GM20431 (cell line): ENCODE data around the gene PPIL4.

Experiments
- in situ Hi-C: fragments of 300-500 bp; cut with MseI, MboI; formaldehyde crosslinking; loops from one replicate; pipeline ENCODE4 v1.15.0; 2020; ENCODE audit warnings: low sequenced_read_pairs; ENCODE audit not compliant: unreplicated experiment

The PPIL4 gene

DNA sequence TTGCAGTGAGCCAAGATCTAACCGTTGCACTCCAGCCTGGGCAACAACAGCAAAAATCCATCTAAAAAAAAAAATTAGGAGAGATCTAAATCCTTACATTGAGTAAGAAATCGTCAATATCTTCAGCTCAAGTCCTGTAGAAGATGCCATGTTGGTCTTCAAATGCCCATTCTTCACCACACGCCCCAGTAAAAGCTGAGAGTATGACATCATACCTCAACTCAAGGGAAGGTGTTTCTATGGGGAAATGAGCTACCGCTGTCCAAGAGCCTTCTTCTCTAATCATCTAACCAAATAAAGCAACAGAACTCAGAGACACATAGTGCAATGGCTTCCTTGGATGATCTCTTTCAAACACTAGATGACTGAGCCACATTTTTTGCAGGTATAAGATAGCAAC lies 58.5 kb downstream of the PPIL4 start:
- in situ Hi-C loops, result no loop called here

DNA sequence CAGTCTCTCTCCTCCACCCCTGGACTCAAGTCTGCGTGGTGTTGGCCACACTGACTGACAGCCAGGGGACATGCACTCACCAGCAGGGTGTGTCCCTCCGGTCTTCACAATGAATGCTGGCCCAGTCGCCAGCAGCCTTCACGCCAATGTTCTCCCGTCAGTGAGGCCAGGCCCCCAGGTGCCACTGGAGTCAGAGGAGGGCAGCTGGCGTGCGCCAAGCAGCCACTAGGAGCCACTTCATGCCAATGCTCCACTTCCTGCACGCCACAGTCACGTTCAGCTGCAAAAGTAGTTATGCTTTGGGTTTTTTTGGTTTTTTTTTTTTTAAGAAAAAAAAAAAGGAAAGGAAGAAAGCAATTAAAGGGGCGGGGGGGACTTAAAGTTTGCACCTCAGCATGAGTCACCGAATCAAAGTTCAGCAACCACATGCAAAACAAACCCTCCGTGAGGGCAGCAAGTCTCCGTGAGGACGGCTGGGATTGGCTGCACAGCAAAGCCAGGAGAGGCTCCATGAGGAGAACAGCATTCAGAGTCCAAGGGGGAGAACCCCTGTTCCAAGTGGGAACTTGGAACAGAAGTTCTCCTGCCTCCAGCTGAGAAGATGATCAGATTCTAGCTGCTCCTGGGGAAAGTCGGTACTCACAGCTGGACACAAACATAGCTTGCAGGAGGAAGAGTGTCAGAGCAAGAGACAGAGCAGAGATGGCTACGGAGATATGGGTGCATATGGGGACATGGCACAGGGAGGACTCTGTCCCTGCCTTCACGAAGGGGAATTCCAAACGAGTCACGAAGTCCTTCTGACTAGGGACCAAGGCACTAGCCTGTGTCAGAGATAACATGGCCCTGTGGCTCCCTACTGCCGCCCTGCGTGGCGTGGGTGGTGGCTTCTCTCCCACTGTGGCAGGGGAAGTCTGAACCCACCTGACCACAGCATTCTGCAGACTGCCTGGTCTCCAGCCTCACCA lies 60.8 kb downstream of the PPIL4 start, which contains the start of gene ZC3H12D:
Gene ZC3H12D (minus strand): TSS at position 282 of the 968 bp plus-strand sequence. CDS start 10,471 bp downstream, outside the sequence.
- in situ Hi-C loops, result no loop called here

DNA sequence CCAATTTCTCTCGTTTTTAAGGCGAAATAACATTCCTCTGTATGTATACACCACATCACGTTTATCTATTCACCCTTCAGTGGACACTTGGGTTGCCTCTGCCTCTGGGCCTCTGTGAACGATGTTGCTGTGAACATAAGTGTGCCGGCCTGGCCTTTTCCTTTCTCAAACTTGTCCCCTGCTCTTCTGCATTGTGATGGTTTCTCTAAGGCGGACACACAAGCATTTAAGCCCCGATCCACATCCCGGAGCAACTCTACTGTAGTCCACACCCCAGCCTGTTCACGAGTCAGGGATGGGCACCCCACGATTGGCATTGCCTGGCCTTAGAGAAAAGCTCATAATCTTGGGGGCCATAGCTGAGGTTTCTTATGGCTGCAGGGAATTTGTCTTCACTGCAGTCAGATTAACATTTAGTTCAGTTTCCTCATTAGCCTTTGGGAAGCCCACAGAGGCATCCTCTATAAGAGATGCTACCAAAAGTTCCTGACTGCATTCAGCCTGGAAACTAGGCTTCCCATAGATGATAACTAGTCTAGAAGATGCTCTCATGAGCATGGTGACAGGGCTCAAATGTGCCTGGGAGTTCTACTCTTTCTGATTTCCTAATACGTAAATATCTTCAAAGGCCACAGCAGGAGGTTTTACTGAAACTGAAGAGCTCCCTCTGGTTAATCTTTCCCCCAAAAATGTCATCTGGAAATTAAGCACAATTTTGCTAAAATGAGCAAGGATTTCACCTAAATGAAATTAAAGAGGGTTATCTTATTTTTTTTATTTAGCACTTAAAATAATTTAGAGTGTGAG lies 61.8 kb downstream of the PPIL4 start:
- in situ Hi-C loops, result no loop called here

DNA sequence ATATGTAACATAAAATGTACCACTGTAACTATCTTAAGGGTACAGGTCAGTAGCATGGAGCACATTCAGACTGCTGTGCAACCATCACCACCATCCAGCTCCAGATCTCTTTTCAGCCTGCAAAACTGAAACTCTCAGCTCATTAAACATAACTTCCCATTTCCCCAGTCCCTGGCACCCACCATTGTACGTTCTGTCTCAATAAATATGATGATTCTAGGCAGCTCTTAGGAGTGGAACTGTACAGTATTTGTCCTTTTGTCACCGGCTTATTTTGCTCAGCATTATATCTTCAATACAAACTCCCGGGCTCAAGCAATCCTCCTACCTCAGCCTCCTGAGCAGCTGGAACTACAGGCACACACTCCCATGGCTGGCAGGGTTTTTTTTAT lies 62.5 kb downstream of the PPIL4 start:
- in situ Hi-C loops, result no loop called here

DNA sequence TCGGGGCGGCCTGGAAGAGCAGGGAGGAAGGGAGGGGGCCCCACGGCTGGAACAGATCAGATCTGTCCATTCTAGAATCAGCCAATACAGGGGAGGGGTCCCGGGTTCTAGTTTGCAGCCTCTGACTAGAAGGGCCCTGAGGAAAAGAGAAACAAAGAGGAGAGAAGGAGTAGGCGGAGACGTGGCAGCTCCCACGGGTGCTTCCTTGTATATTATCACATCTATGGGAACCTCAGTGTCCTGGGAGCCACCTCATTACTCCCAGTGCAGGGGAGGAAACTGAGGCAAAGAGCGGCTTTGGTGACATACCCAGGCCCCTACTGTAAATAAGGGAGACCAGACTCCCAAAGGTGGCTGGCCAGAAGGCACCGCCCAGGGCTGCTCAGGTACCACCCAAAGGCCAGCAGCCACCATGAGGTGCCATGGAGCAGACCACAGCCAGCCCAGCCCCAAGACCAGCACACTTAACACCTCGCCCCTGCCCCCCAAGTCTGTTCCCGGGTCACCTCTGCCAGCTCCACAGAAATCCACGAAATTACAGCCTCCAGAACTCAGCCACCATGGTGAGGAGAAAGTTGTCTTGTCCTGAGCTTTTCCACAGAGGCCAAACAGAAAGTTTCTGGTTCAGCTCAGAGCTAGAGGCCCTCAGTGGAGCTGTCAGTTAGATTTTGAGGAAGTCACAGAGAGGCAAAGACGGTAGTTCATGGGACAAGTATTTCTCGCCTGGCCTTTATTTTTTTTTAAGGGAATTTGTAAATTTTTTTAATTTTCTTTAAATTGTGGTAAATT lies 63.1 kb downstream of the PPIL4 start:
- in situ Hi-C loops, result no loop called here

DNA sequence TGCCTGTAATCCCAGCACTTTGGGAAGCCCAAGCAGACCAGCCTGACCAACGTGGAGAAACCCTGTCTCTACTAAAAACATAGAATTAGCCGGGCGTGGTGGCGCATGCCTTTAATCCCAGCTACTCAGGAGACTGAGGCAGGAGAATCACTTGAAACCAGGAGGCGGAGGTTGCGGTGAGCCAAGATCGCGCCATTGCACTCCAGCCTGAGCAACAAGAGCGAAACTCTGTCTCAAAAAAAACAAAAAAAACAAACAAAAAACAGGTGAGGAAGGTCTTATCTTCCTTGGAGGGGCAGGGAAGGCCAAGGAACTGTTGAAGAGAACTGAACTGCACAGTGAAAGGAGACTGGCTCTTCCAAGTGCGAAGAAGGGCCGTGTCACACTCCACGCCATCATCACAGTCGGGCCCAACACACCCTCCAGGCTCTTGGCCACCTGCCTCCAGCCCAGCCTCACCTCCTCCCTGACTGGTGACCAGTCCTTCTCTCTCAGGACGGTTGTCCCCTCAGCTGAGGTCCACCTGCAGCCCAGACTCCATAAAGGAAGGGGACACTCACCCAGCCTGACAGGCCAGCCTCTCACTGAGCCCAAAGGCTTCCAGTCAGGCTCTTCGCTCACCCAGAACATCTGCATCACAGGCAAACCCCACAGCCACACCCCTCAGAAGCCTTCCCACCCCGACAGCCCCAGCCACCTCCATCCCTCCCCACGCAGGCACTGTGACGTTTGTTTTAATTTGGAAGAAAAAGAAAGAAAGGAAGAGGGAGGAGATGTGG lies 65.2 kb downstream of the PPIL4 start:
- in situ Hi-C loops, result no loop called here

DNA sequence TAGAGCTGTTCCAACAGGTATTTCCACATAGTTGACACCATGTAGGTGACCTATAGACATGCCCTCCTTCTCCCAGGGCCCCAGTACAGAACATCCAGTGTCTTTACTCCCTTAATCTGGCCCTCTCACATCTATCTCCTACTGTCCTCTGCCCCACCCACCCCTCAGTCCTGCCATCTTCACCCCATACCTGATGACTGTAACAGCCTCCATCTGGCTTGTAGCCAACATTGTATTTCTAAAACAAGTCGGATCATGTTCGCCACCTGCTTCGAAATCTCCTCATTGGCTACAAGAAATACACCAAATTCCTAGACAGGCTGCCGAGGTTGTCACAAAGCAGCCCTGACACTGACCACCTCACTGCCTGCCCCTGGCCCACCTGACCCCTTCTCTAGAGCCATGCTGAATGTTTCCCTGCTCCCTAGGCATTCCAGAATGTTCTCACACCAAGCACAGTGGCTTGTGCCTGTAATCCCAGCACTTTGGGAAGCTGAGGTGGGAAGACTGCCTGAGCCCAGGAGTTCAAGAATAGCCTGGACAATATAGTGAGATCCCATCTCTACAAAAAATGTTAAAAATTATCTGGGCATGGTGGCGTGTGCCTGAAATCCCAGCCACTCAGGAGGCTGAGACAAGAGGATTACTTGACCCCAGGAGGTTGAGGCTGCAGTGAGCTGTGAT lies 67.1 kb downstream of the PPIL4 start:
- in situ Hi-C loops, result no loop called here

DNA sequence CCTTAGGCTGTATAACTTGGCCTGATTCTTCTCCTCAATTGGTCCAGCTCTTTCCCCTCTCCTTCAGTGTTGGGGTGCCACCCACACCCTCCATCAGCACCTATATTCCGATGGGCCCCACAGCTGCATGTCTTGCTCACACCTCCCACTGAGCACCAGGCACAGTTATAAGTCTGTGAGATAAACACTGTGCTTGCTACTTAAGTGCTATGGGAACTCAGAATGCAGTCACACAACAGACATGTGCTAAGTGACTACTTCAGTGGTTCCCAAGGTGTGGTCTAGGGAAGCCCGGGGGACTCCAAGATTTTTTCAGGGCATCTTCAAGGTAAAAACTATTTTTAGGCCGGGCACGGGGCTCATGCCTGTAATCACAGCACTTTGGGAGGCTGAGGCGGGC lies 68.3 kb downstream of the PPIL4 start:
- in situ Hi-C loops, result no loop called here

DNA sequence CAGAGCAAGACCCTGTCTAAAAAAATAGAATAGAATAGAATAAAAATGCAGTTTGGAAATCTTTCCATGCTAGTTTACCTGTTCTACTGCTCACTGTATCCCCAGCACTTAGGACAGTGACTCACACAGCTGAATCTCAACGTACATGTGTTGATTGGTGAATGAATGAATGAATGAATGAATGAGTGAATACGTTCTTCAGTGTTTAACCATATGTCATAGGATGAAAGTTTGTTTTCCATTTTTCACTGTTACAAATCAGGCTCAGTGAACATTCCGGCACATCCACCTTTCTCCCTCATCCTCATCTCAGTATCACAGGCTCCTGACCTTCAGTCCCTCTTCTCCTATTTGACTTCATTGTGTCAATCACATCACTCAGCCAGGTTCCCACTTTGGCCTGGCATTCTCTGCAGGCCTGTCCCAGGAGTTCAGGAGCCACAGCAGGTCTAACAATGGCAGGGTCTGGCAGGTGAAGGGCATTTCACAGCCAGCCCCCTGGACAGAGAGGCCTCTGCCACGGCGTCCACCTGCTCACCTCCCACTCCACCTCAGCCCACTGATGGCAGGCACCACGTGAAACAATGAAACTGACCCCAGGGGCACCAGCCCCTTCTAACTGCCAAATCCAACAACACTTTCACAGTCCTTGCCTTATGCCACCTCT lies 68.9 kb downstream of the PPIL4 start:
- in situ Hi-C loops, result no loop called here

DNA sequence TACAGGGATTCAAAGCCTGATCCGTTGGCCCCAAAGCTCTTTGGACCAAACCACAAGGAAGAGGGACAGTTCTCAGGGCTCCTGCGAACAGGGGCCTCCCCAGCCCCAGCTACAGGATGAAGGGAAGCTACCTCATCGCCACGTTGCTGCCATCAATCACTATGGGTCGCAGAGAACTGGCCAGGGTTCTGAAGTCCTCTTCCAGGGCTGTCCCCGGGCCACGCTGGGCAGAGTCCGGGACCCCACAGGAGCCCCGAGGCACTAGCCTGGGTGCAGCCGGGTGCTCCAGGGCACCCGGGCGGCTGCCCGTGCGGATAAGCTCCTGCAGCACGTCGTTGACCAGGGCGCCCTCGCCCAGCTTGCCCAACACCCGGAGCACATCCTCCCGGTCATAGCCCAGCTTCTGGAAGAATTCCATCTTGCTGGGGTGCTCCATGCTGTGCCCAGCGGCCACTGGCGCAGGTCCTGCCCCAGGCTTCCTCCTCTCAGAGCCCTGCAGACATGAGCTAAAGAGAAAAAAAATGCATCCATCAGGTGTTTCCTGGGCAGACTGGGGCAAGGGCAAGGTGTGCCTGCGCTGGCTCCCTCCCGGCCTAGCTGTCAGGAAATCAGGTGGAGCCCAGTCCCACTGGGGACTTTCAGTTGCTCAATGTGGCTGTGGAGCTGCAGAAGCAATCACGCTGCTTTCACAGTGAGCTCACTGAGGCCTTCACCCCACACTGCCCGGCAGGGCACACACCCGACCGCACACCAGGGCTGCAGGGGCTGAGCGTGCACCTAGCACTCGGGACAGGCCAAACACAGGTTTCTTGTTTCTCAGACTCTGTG lies 71.5 kb downstream of the PPIL4 start:
- in situ Hi-C loops, result no loop called here

DNA sequence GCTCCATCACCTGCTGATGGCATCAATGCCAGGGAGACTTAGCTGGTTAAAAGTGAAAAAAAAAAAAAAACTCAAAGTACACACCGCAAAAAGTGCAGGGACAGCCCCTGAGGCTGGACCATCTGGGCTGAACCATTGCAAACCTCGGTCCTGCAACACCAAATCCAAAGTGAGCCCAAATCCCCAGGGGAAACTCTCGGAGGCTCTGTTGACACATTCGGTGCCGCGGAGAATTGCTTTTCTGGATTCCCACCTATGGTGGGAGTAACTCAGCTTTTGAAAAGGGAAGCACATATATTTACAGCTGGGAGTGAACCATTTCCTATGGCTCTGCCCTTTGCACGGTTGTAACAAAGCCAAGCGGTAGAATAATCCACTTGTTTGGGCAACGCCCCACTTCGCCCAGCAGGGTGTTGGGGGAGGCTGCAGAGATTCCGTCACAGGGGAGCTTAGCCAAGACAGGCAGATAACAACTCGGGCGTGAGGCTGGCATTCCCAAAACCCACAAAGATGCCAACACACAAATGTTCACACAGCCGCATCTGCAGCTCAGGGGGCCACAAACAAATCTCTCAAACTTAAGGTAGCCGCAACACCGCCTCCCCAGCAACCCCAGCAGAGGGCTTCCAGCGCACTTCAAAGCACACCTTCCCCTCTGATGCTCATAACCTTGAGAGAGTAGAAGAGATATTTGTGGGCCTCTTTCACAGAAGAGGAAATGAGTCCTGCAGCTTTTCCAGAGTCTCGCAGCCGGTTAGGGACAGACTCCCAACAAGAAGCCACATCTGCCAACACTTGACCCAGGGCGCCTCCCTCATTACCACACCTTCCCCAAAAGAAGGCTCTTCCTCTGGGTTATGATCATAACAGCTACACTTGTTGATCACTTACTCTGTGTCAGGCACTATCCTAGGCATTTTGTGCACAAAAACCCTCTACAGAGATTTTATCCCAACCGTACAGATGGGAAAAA lies 72.5 kb downstream of the PPIL4 start:
- in situ Hi-C loops, result no loop called here

DNA sequence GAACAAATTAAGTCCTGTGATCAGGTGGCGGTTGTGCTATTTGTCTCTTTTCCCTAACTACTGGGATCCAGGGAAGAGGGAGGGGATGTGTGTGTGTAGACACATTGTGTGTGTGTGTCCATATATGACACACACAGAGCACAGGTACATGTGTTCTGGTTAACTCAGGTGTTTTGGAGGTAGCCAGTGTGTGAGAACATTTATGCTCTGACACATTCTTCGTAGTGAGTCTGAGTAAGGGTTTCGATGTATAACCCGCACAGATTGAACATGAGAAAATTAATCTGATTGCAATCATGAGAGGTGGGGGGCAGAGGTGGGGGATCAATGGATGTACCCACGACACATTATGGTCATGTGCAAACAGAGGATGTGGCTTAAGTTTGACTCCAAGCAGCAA lies 73.6 kb downstream of the PPIL4 start:
- in situ Hi-C loops, result no loop called here

DNA sequence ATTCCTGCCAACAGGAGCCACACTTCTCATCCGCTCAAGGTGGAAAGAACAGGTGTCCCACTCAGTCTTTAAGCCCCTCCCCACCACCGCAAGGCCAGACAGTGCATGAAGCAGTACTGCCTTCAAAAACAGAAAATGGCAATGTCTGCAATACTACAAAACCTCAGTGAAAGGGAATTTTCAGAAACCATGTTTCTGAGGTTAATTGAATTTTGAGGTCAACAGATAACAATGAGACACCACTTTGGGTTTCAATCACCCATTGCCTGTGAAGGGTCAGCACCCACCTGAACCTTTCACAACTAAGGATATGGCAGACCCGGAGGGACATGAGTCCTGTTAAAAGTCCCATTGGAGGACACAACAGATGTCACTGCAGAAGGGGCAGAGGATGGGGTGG lies 74.0 kb downstream of the PPIL4 start:
- in situ Hi-C loops, result no loop called here

DNA sequence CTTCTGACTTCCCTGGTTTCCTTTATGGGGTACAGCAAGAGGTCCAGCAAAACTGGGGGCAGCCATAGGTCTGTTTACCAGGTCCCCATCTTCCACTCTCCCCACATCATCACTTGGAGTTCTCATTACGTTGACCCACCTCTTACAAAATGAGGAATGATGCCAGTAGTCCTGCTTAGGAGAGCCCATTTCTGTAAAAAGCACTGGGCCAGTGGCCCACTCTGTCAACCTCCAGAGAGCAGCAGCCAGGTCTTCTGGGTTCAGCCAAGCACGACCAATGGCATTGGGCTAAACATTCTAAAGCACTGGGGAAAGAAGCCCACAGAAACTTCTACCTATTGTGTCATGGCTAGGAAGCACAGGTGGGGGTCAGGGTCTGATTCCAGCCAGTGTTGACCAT lies 74.9 kb downstream of the PPIL4 start:
- in situ Hi-C loops, result no loop called here

DNA sequence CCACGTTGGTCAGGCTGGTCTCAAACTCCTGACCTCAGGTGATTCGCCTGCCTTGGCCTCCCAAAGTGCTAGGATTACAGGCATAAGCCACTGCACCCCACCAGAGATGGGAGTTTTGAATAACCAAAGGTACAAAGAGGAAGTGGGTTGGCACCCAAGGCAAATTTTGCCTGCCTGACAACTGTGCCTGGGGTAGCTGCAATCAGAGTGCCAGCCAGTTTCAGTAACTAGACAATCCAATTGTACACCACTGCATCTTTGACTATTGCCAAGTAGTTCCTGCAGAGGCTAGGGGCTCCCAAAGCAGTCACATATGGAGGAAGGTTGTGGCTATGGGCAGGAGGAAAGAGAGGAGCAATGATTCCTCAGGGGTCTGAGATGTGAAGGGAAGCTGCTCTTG lies 77.7 kb downstream of the PPIL4 start:
- in situ Hi-C loops, result no loop called here

DNA sequence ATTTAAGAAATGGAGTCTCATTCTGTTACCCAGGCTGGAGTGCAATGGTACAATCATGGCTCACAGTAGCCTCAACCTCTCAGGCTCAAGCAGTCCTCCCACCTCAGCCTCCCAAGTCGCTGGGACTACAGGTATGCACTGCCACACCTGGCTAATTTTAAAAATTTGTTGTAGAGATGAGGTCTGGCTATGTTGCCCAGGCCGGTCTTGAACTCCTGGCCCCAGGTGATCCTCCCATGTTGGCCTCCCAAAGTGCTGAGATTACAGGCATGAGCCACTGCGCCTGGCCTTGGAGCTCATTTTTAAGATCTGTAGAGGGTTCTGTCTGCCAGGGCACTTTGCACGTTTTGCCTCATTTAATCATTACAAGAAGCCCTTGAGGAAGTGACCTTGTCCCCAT lies 78.6 kb downstream of the PPIL4 start:
- in situ Hi-C loops, result no loop called here

DNA sequence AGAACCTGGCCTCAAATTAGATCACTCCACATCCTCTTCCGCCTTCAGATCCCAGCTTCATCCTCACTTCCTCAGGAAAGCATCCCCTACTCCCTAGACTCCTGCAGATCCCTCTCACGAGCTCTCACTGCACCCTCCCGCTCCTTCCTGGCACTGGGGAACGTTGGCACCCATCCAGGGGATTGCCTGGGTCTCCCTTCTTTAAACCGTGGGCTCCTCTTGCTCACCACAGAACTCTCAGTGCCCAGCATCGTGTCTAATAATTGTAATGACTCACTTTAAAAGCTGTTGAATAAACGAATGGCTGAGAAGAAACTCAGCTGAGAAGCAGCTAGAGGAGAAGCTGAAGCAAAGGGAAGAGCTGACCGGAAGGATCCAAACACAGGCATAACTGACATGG lies 81.4 kb downstream of the PPIL4 start:
- in situ Hi-C loops, result no loop called here
